AG04450 (cell line): ENCODE data around the gene LEFTY1. TPM values are rescaled to one million over a fixed set of nuclear protein-coding genes. Genes with fewer than 3 reads are reported as not detected.
"Not testable (repeated sequence)": the region's sequence is repeated elsewhere in the genome, so short reads cannot be mapped to it uniquely, and the experiment has no call there.

Experiments used
- CTCF ChIA-PET: fragments of 300-600, 350-600 bp; formaldehyde crosslinking; extraction: SDS; loops from one replicate; lab custom pipeline; 2022; ENCODE audit warnings: antibody characterized with exemption, inconsistent platforms; lab: Charles Lee
- POLR2A ChIA-PET: fragments of 350-600 bp; formaldehyde crosslinking; extraction: SDS; loops from one replicate; lab custom pipeline; 2021; ENCODE audit warnings: antibody characterized with exemption, inconsistent platforms; lab: Yijun Ruan, JAX
- DNase-seq: peaks from one replicate; pipeline ENCODE4 v3.0.0-alpha.2; 2011; ENCODE audit warnings: low read depth, low spot score
- H3K27ac ChIP-seq: one replicate; pipeline ENCODE4 v1.5.1; 2012; ENCODE audit warnings: low read depth, low read length, control low read depth
- H3K27me3 ChIP-seq: one replicate; pipeline ENCODE4 v1.6.0; 2012; ENCODE audit warnings: low read length; ENCODE audit not compliant: control insufficient read depth, insufficient read depth
- H3K4me3 ChIP-seq: 2 replicates; pipeline ENCODE4 v1.5.1; 2011; ENCODE audit warnings: mild to moderate bottlenecking, low read depth, low read length, control low read depth
- H3K9me3 ChIP-seq: 2 replicates; pipeline ENCODE4 v1.5.1; 2012; ENCODE audit warnings: low read length; ENCODE audit not compliant: control insufficient read depth, insufficient read depth
- CTCF ChIP-seq: IDR thresholded peaks from 2 replicates; pipeline ENCODE4 v1.5.1; 2011; ENCODE audit warnings: low read depth, low read length, control low read depth, inconsistent platforms
- polyA plus RNA-seq: library from polyadenylated mRNA; depleted of rRNA; stranded (reverse); fragments of >200 nt; gene quantifications from 2 replicates; pipeline ENCODE4 v1.2.3, GENCODE V29; 2011

The LEFTY1 gene
- polyA plus RNA-seq, 1 experiment: 0.05 TPM

- ChIA-PET POLR2A (no interaction called here), CTCF (interaction anchor here (0.8 to 1.5 kb wide), 4 partner anchors 21 to 415 kb away, joined by 3 to 6 read pairs (median 4); no protein-coding TSS in a partner anchor)
- H3K27ac ChIP-seq: no peak overlapping the region
- no peak for DNase-seq
- no peaks in the 10 kb centered on the region for H3K27me3 ChIP-seq
- H3K9me3 ChIP-seq: no peaks in the 10 kb centered on the region; the same call in 1 of the 2 replicates
- H3K4me3 ChIP-seq: no peak overlapping the region
- TF ChIP-seq CTCF: no peak
Observed at GRCh38 chr1:225889743-225890142, 797 bp upstream of the LEFTY1 start.

- Histone ChIP-seq H3K9me3 (no peaks in the 10 kb centered on the region; the same call in 1 of the 2 replicates), H3K27ac (no peak overlapping the region), H3K4me3 (no peak overlapping the region), H3K27me3 (no peaks in the 10 kb centered on the region)
- ChIA-PET POLR2A (interaction anchor here (0.6 kb wide), 1 partner anchor 289 kb away, joined by 5 read pairs; no protein-coding TSS in a partner anchor), CTCF (interaction anchor here (1.0 kb wide), 1 partner anchor 87 kb away, joined by 3 read pairs; no protein-coding TSS in a partner anchor)
- no peak for TF ChIP-seq CTCF
- no peak for DNase-seq
Observed at GRCh38 chr1:225888289-225888897, 553 bp downstream of the LEFTY1 start.

- DNase-seq, H3K27ac ChIP-seq, POLR2A ChIA-PET, H3K27me3 ChIP-seq, H3K4me3 ChIP-seq, H3K9me3 ChIP-seq: not testable (repeated sequence)
- CTCF ChIA-PET: interaction anchor here (1.0 kb wide), 1 partner anchor 88 kb away, joined by 3 read pairs; no protein-coding TSS in a partner anchor
Observed at GRCh38 chr1:225887554-225888288, 1.2 kb downstream of the LEFTY1 start.

GRCh38 chr1:225887030-225887314 lies 2.0 kb downstream of the LEFTY1 start:
- Histone ChIP-seq H3K9me3 (no peaks in the 10 kb centered on the region; the same call in 1 of the 2 replicates), H3K27me3 (no peaks in the 10 kb centered on the region), H3K4me3 (no peak overlapping the region), H3K27ac (no peak overlapping the region)
- TF ChIP-seq CTCF: no peak
- ChIA-PET POLR2A (no interaction called here), CTCF (no interaction called here)
- DNase-seq: no peak

GRCh38 chr1:225886159-225887029 lies 2.6 kb downstream of the LEFTY1 start:
- no peaks in the 10 kb centered on the region for H3K27me3 ChIP-seq
- POLR2A ChIA-PET: no interaction called here
- no peaks in the 10 kb centered on the region; the same call in 1 of the 2 replicates for H3K9me3 ChIP-seq
- no peak for TF ChIP-seq CTCF
- H3K27ac ChIP-seq: no peak overlapping the region
- CTCF ChIA-PET: interaction anchor here (0.6 kb wide), 1 partner anchor 41 kb away, joined by 3 read pairs; no protein-coding TSS in a partner anchor
- DNase-seq: no peak
- no peak overlapping the region for H3K4me3 ChIP-seq
